OCI-M1 (cell line): ENCODE results near the gene AP4E1.
A peak's percentile ranks its signal among the peaks of the same experiment; 100 is the strongest.
"Not testable (repeated sequence)": the region's sequence is repeated elsewhere in the genome, so short reads cannot be mapped to it uniquely, and the experiment has no call there.

Source experiments
- DNase-seq: peaks from one replicate; lab custom pipeline; 2025; lab: John Stamatoyannopoulos, UW

AP4E1 gene

GRCh38 chr15:50889589-50889988, 18.9 kb upstream of the AP4E1 start:
- DNase-seq, result no peak

- no peak for DNase-seq
Measured at GRCh38 chr15:50890751-50891150, 17.7 kb upstream of the AP4E1 start.

GRCh38 chr15:50891159-50891558, 17.3 kb upstream of the AP4E1 start:
- DNase-seq, result no peak

GRCh38 chr15:50893976-50894375, 14.5 kb upstream of the AP4E1 start:
- DNase-seq, result no peak

- DNase-seq, result not testable (repeated sequence)
Measured at GRCh38 chr15:50901390-50901789, 7.1 kb upstream of the AP4E1 start.

- DNase-seq, result no peak
Measured at GRCh38 chr15:50904211-50904610, 4.3 kb upstream of the AP4E1 start.

GRCh38 chr15:50905055-50905454, 3.4 kb upstream of the AP4E1 start:
- DNase-seq, result no peak

- DNase-seq, result peak; percentile 42
Measured at GRCh38 chr15:50906954-50907600, 1.4 kb upstream of the AP4E1 start.

GRCh38 chr15:50907601-50908208, 778 bp upstream of the AP4E1 start:
- DNase-seq, result peak; percentile 76

GRCh38 chr15:50909010-50909317, 481 bp downstream of the AP4E1 start:
- DNase-seq, result peak; percentile 63

GRCh38 chr15:50910426-50910795, 1.9 kb downstream of the AP4E1 start:
- not testable (repeated sequence) for DNase-seq

- DNase-seq, result no peak
Measured at GRCh38 chr15:50911001-50911400, 2.5 kb downstream of the AP4E1 start.

GRCh38 chr15:50911621-50912020, 3.1 kb downstream of the AP4E1 start:
- DNase-seq, result peak; percentile 73

- DNase-seq, result no peak
Measured at GRCh38 chr15:50916400-50916799, 7.9 kb downstream of the AP4E1 start.

GRCh38 chr15:50919359-50919758, 10.9 kb downstream of the AP4E1 start:
- DNase-seq, result not testable (repeated sequence)

- DNase-seq, result no peak
Measured at GRCh38 chr15:50925281-50925680, 16.8 kb downstream of the AP4E1 start.

- no peak for DNase-seq
Measured at GRCh38 chr15:50929062-50929461, 20.6 kb downstream of the AP4E1 start.

- DNase-seq, result no peak
Measured at GRCh38 chr15:50930792-50931191, 22.3 kb downstream of the AP4E1 start.

GRCh38 chr15:50933341-50933740, 24.9 kb downstream of the AP4E1 start:
- DNase-seq, result peak; percentile 72

GRCh38 chr15:50938525-50938924, 30.0 kb downstream of the AP4E1 start:
- no peak for DNase-seq

- DNase-seq, result no peak
Measured at GRCh38 chr15:50939911-50940310, 31.4 kb downstream of the AP4E1 start.

- no peak for DNase-seq
Measured at GRCh38 chr15:50940506-50940905, 32.0 kb downstream of the AP4E1 start.

GRCh38 chr15:50943638-50944037, 35.2 kb downstream of the AP4E1 start:
- no peak for DNase-seq

GRCh38 chr15:50944672-50945071, 36.2 kb downstream of the AP4E1 start:
- no peak for DNase-seq
